ENCODE data around the gene NXF3. TPM values are rescaled to one million over a fixed set of nuclear protein-coding genes. Genes with fewer than 3 reads are reported as not detected.
A peak's percentile ranks its signal among the peaks of the same experiment; 100 is the strongest.
"Not testable (repeated sequence)": the region's sequence is repeated elsewhere in the genome, so short reads cannot be mapped to it uniquely, and the experiment has no call there.

NXF3 gene
- 0.46 TPM in 1 of 2 replicates, not detected in the other for total RNA-seq (2021)
- percentile 11 among the genes with signal in this experiment for Bru-seq, nascent RNA
- percentile 14 among the genes with signal in this experiment for BruChase-seq, experiment 1, labeled RNA remaining after a 2-hour chase
- BruChase-seq, experiment 2, labeled RNA remaining after a 6-hour chase, result percentile 15 among the genes with signal in this experiment
- long read RNA-seq, partial matches to known transcripts, result 0 of 2 reads
- long read RNA-seq, other reads (novel, unspliced or antisense), result 0 of 2 reads

DNA sequence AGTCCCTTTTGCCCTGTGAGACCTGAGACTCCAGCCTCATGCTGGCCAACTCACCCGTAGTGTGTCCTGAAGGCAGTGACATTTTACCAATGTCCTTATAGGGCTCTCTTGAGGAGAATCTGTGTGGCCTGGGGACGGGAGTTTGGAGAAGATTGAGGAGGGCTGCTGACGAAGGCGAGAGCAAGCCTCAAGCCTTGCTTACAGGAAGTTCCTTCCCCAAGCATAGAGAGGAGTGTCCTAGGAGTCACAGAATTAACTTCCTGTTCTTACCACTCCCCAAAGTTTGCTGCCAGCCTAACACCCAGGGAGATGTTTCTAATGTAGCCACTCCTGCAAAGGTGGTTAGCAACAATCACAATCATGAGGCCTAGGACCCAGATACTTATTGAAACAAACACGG, at the start of gene NXF3:
TSS of gene NXF3 (minus strand) at position 202 of the 400 bp plus-strand sequence. CDS start at position 82, 120 bp downstream.
- H3K36me3 ChIP-seq (ENCODE audit: insufficient read depth, low read length, poor library complexity, severe bottlenecking), result no peaks in the 10 kb centered on the region
- no peak within 1 kb of the TSS for H3K4me3 ChIP-seq (ENCODE audit: low read depth, low read length, poor library complexity, severe bottlenecking)
- CTCF ChIA-PET, result no interaction called here
- POLR2A ChIA-PET (ENCODE audit: low non-redundant PET), result no interaction called here
- no peaks in the 10 kb centered on the region for H3K27me3 ChIP-seq (replicated peaks; ENCODE audit: insufficient read depth, low read depth, low read length, poor library complexity)
- no peak within 1 kb of the TSS for H3K27ac ChIP-seq (ENCODE audit: low read depth, low read length, poor library complexity, severe bottlenecking)
- no peak for TF ChIP-seq EZH2 (IDR thresholded peaks at IDR 0.05; ENCODE audit: borderline replicate concordance, low read depth, low read length, poor library complexity, severe bottlenecking)
- TF ChIP-seq CTCF (conservative IDR thresholded peaks at IDR 0.05; ENCODE audit: low read depth, low read length), result no peak
- DNase-seq (ENCODE audit: low spot score), result no peak
- H3K4me1 ChIP-seq (ENCODE audit: insufficient read depth, low read length, poor library complexity, severe bottlenecking), result no peaks in the 10 kb centered on the region
- BruUV-seq (replicated peaks), result no TSS peak
- intact Hi-C loops (cut with micrococcal nuclease; ENCODE audit: unreplicated experiment), result no loop called here
- H3K9me3 ChIP-seq (ENCODE audit: low read depth, low read length, poor library complexity, severe bottlenecking), result no peaks in the 10 kb centered on the region

GRCh38 chrX:103136528-103136927, 43.6 kb upstream of the NXF3 start:
- H3K9me3 ChIP-seq (ENCODE audit: low read depth, low read length, poor library complexity, severe bottlenecking); H3K4me1 ChIP-seq (ENCODE audit: insufficient read depth, low read length, poor library complexity, severe bottlenecking); DNase-seq (ENCODE audit: low spot score); H3K27ac ChIP-seq (ENCODE audit: low read depth, low read length, poor library complexity, severe bottlenecking); H3K4me3 ChIP-seq (ENCODE audit: low read depth, low read length, poor library complexity, severe bottlenecking); H3K36me3 ChIP-seq (ENCODE audit: insufficient read depth, low read length, poor library complexity, severe bottlenecking); CTCF ChIA-PET; intact Hi-C loops (cut with micrococcal nuclease; ENCODE audit: unreplicated experiment); H3K27me3 ChIP-seq (replicated peaks; ENCODE audit: insufficient read depth, low read depth, low read length, poor library complexity); BruUV-seq (replicated peaks); POLR2A ChIA-PET (ENCODE audit: low non-redundant PET): not testable (repeated sequence)

DNA sequence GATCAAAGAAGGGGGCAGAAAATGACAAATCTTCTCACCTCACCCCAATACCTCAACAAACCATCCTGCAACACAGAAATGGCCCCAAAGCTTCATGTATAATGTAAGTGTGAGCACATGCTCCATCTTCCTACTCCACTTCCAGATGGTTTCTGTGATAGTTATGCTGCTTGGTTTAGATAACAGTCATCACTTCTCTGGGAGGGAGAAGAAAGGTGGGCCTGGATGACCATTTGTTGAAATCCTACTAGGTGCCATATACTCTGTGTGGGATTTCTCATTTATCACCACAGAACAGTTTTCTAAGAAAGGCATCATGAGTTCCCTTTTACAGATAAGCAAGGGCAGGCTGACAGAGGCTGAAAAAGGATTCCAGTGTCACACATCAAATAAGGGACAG, 31.3 kb upstream of the NXF3 start:
- Histone ChIP-seq H3K27me3 (replicated peaks; ENCODE audit: insufficient read depth, low read depth, low read length, poor library complexity) (no peaks in the 10 kb centered on the region), H3K4me3 (ENCODE audit: low read depth, low read length, poor library complexity, severe bottlenecking) (no peak overlapping the region), H3K36me3 (ENCODE audit: insufficient read depth, low read length, poor library complexity, severe bottlenecking) (no peaks in the 10 kb centered on the region), H3K4me1 (ENCODE audit: insufficient read depth, low read length, poor library complexity, severe bottlenecking) (no peaks in the 10 kb centered on the region), H3K9me3 (ENCODE audit: low read depth, low read length, poor library complexity, severe bottlenecking) (no peaks in the 10 kb centered on the region), H3K27ac (ENCODE audit: low read depth, low read length, poor library complexity, severe bottlenecking) (no peak overlapping the region)
- TF ChIP-seq EZH2 (IDR thresholded peaks at IDR 0.05; ENCODE audit: borderline replicate concordance, low read depth, low read length, poor library complexity, severe bottlenecking) (no peak), CTCF (conservative IDR thresholded peaks at IDR 0.05; ENCODE audit: low read depth, low read length) (no peak)
- ChIA-PET POLR2A (ENCODE audit: low non-redundant PET) (no interaction called here), CTCF (no interaction called here)
- intact Hi-C loops (cut with micrococcal nuclease; ENCODE audit: unreplicated experiment), result no loop called here
- no TSS peak for BruUV-seq (replicated peaks)
- DNase-seq (ENCODE audit: low spot score), result no peak

DNA sequence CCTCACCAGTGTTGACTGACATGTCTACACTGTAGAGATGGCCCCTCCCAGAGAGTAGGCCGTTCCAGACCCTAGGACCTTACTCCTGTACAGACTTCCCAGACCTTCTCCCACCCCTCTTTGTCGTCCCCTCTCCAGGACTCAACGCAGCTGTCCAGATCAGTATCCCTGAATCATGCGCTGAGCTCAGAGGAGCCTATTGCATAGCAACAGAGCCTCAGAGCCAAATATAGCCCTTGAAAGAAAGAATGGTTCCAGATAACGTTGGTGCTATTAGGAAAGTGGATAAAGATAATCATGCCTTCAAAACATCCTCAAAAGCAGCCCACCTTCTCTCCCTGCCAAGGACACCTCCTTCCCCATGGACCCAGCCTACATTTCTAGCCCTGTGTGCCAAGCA, 27.8 kb upstream of the NXF3 start:
- no peaks in the 10 kb centered on the region for H3K27me3 ChIP-seq (replicated peaks; ENCODE audit: insufficient read depth, low read depth, low read length, poor library complexity)
- no peaks in the 10 kb centered on the region for H3K4me1 ChIP-seq (ENCODE audit: insufficient read depth, low read length, poor library complexity, severe bottlenecking)
- H3K27ac ChIP-seq (ENCODE audit: low read depth, low read length, poor library complexity, severe bottlenecking), result no peak overlapping the region
- ChIA-PET POLR2A (ENCODE audit: low non-redundant PET) (no interaction called here), CTCF (no interaction called here)
- TF ChIP-seq EZH2 (IDR thresholded peaks at IDR 0.05; ENCODE audit: borderline replicate concordance, low read depth, low read length, poor library complexity, severe bottlenecking) (no peak), CTCF (conservative IDR thresholded peaks at IDR 0.05; ENCODE audit: low read depth, low read length) (no peak)
- no peaks in the 10 kb centered on the region for H3K9me3 ChIP-seq (ENCODE audit: low read depth, low read length, poor library complexity, severe bottlenecking)
- H3K4me3 ChIP-seq (ENCODE audit: low read depth, low read length, poor library complexity, severe bottlenecking), result no peak overlapping the region
- intact Hi-C loops (cut with micrococcal nuclease; ENCODE audit: unreplicated experiment), result no loop called here
- no TSS peak for BruUV-seq (replicated peaks)
- H3K36me3 ChIP-seq (ENCODE audit: insufficient read depth, low read length, poor library complexity, severe bottlenecking), result no peaks in the 10 kb centered on the region
- no peak for DNase-seq (ENCODE audit: low spot score)

- H3K4me3 ChIP-seq (ENCODE audit: low read depth, low read length, poor library complexity, severe bottlenecking); H3K4me1 ChIP-seq (ENCODE audit: insufficient read depth, low read length, poor library complexity, severe bottlenecking); H3K27ac ChIP-seq (ENCODE audit: low read depth, low read length, poor library complexity, severe bottlenecking); intact Hi-C loops (cut with micrococcal nuclease; ENCODE audit: unreplicated experiment); H3K27me3 ChIP-seq (replicated peaks; ENCODE audit: insufficient read depth, low read depth, low read length, poor library complexity); BruUV-seq (replicated peaks); H3K36me3 ChIP-seq (ENCODE audit: insufficient read depth, low read length, poor library complexity, severe bottlenecking); CTCF ChIA-PET; DNase-seq (ENCODE audit: low spot score); H3K9me3 ChIP-seq (ENCODE audit: low read depth, low read length, poor library complexity, severe bottlenecking); POLR2A ChIA-PET (ENCODE audit: low non-redundant PET): not testable (repeated sequence)
These were observed 24.0 kb upstream of the NXF3 start for GRCh38 chrX:103116970-103117369.
